NCI-H748 (cell line): Measurements from ENCODE around the gene L3MBTL1.

ENCODE experiments used
- DNase-seq: peaks from one replicate; lab custom pipeline; 2025; ENCODE audit not compliant: unreplicated experiment; lab: John Stamatoyannopoulos, UW

The L3MBTL1 gene

DNA sequence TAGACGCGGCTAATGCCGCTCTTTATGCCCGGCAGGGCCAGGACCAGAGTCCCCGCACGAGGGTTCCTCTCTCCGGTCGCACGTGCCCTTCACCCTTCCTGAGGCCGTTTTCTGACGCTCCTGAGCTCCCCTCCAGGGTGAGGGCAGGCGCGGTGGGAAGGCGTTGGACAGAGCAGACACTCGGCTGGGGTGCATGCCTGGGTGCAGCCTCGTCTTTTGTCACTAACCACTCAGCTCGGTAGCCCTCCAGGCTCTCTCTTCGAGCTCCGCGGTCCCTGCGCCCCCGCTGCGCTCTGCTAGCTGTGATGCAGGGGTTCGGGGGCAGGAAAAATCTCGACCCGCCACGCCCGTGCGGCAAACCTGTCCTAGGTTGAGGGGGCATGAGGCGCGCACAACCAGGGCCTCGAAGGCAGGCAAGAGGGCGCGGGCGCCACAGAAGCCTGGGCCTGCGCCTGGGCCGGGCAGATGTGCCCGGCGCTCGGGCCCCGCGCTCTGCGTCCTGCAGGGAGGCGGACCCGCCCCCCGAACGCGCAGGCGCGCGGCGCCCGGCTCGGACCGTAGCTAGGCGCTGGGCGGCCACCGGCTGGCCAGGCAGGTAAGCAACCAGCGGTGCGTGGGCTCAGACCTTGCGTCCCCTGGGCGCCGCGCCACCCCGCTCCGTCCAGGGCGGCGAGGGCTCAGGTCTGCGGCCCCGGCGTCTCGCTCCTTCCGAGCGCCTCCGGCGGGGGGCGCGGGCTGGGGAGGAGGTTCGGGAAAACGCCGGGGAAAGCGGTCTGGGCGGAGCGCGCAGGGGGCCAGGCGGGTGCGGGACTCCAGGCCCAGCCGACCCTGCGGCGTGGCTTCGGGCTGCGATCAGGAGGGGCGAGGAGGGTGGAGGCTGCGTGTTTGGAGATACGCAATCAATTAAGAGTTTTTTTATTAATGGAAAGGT lies at the start of gene L3MBTL1:
TSS of gene L3MBTL1 (plus strand) at position 548 of the 931 bp plus-strand sequence. CDS start 5,807 bp downstream, outside the sequence.
- DNase-seq: peak; percentile 84

DNA sequence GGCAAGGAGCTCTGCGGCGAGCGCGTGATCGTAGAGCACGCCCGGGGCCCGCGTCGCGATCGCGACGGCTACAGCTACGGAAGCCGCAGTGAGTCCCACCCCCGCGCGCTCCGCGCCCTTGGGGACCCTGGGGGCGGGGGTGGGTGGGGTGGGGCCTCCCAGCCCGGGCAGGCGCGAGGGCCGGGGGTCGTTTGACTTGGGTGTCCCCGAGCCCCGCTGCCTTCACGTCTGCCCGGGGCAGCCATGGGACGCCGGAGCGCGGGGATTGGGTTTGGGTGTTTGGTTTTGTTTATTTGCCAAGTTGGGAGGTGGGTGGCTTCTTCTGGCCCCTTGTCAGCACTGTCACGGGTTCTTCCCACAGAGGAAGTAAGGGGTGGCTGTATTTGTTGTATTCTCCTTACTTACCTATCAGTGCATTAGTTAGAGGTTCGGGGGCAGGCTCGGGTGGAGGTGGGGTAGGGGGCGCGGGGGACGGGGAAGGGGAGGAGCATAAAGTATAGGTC lies 49.0 kb upstream of the L3MBTL1 start:
- no peak for DNase-seq

DNA sequence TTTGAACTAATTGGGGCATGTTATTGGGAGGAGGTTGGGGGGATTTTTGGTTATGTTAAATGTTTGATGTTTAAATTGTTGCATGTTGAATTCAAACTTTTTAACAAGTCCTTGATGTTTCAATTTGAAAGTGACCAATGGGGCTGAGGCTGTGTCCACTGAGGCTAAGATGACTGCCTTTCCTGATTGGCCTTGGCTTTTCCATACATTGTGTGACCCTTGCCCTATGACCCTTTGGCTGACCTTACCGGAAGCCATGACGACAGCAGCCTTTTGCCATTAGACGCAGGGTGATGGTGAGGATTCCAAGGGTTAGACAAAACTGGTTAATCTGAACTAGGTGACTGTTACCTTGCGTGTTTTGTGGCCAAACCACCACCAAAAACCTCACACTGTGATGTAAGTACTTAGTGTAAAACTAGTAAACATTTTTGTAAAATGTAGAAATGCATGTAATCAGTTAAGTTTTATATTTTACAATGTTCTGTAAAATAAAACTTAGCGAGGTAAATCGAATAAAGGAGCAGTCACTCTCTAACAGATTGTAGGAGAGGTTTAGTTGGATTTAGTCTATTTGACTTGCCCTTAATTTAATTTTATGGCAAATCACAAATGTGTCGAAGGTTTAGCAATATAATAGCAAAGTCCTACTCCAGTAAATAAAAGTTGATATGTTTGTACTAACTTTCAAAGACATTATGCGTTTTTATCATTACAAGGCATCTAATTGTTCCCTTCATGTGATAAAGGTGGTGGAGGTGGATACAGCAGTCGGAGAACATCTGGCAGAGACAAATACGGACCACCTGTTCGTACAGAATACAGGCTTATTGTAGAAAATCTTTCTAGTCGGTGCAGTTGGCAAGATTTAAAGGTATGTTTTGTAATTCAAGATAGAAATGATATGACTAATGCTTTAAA lies 48.2 kb upstream of the L3MBTL1 start:
- DNase-seq: peak; percentile 8

DNA sequence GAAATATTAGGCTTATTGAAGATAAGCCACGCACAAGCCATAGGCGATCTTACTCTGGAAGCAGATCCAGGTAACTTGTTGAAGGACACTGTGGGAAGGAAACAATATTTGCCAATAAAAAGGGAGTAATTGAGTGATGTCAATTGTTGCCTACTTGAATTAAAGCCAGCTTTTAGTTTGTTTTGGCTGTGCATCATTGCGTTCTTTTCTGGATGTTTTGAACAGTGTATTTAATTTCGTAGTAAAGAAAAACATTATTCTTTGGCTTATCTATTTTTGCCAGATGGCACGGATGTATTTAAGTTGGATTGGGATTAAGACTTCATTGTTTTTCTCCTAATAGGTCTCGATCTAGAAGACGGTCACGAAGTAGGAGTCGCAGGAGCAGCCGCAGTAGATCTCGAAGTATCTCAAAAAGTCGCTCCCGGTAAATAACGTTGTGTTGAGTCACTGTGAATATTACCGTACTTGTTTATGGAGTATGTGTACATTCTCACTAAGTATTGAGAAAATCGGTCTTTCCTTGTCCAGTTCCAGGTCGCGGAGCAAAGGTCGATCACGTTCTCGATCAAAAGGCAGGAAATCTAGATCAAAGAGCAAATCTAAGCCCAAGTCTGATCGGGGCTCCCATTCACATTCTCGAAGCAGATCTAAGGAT lies 47.2 kb upstream of the L3MBTL1 start:
- no peak for DNase-seq

DNA sequence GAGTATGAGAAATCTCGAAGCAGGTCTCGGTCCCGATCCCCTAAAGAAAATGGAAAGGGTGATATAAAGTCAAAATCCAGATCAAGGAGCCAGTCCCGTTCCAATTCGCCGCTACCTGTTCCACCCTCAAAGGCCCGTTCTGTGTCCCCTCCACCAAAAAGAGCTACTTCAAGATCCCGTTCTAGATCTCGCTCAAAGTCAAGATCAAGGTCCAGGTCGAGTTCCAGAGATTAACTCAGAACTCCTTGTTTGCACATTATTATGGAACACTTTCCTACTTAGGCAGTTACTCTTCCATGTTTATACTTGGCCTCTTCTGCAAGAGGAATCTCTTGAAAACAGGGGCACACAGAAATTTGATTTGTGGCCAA lies 46.7 kb upstream of the L3MBTL1 start:
- no peak for DNase-seq

DNA sequence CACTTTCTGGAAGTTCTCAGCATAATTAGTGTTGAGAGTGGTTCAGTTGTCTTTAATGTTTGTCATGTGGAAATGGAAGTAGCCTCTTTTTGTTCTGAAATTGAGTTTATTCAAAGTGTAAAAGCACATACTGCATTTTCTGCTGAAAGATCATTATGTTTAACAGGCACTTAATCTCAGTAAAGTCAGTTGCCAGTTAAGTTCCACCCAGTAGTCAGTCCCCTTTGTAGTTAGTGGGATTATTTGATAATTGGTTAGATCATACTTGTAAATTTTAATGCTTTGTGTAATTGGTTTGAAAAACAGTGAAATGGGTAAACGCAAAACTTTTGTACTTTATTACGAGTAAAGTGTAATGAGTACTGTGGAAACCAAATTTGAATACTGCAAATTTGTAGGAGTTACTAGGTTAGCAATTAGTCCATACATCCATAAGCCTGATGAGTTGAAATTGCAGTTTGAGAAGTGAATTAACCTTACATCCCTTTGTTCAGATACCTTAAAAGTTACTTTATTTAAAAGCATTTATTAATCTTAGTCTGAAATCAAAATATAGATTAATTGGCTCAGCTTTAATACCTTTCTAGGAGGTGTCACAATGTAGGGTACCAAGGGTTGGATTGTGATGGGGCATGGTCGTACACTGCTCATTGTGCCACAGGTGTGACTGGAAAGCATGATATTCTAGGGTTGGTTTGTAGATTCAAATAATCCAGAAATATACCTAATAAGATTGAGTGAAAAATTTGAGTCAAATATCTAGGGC lies 45.4 kb upstream of the L3MBTL1 start:
- no peak for DNase-seq

DNA sequence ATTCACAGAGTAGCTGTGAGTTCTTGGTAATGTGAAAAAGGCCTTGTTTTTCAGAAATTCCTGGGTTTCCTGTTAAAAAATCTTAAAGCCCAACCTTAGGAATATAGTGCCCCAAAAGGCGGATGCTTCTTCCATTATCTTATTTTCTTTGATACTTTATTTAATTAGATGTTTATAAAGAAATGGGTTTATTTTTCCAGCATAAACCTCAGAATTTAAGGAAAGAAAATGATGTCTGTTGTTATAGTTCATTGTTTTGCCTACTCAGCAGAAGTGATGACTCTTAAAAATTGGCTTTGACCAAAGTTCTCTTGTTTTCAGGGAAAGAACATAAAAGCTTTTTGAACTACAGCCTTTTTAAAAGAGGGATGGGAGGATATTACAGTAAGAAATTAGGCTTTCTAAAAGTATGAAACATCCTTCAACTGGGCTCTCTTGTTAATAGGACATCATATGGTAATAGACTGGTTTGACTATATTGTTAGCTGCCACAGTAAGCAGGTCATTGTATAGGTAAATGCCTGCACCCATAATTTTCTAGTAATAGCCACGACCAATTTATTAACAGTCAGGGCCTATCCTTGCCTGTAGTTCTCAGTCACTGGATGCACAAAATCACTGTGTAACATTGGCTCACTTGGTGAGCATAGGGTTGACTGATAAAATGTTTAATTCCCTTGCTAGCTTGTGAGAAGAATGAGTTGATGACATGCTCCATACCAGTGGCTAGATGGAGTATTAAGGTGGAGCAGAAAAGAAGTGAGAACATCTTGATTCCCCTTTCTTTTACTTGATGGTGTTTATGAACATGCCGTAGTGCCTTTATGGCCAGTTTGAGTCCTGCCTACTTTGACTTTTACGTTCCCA lies 44.6 kb upstream of the L3MBTL1 start:
- no peak for DNase-seq

DNA sequence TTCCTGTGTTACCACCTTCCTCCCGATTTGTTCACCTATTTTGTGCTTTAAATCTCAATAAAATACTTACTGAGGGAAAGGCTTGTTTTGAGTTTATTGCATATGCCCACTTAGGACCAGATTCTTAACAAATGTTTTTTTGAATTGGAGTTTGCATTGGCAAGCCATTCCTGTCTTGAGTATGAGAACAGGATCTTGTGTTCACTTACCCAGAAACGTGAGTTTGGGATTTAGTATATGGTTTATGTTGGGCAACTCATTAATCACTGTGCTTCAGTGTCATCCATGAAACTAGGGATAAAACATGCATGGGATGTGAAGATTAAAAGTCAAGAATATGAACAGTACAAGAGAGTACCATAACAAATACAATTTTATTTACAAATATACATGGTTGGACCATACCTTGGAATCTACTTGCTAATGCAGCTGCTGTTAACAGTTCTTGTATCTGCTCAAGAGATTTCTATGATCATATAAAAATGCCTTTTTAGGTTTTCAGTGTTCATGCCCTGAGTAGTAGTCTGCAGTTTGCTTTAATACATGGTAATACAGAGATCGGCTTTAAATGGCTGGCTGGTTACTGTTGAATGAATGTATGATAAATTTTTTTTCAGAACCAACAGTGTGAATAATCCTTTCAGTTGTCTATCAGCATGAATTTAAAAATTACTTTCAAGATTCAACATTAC lies 43.8 kb upstream of the L3MBTL1 start:
- no peak for DNase-seq

DNA sequence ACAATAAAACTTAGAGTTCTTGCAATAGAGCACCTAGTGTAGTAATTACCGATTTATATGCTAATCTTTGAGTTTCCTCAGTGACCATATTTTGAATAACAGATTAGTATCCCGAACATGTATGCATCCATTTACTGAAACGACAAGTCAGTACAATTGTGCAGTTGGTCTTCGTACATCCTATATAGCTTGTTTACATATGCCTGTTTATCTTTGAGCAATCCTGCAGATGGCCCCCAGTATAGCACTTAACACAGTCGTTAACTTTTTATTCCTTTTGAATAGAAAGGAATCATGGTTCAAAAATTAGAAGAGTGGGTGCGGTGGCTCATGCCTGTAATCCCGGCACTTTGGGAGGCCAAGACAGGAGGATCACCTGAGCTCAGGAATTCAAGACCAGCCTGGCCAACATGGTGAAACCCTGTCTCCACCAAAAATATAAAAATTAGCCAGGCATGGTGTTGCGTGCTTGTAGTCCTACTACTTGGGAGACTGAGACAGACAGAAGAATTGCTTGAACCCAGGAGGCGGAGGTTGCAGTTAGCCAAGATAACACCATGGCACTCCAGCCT lies 43.2 kb upstream of the L3MBTL1 start:
- DNase-seq: no peak

DNA sequence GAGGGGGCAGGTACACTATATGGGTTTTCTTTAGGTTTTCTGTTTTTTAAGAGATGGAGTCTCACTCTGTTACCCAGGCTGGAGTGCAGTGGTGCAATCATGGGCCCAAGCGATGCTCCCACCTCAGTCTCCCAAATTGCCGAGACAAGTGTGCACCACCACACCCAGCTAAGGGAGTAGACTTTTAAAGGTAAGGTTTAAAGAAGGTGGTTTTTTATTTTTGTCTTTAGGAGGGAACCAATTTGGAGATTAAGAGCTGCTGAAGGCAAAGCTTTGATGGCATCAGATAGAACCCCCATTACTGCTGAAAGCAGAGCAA lies 41.9 kb upstream of the L3MBTL1 start:
- no peak for DNase-seq

DNA sequence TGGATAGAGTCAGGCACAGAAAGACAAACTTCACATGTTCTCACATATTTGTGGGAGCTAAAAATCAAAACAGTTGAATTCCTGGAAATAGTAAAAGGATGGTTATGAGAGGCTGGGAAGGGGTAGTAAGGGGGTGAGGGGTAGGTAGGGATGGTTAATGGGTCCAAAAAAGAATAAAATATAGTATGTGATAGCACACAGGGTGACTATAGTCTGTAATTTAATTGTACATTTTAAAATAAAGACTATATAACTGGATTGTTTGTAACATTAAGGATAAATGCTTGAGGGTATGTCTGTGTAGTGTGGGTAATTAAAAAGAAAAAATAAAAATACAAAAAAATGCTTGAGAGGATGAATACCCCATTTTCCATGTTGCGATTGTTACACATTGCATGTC lies 39.9 kb upstream of the L3MBTL1 start:
- DNase-seq: no peak

DNA sequence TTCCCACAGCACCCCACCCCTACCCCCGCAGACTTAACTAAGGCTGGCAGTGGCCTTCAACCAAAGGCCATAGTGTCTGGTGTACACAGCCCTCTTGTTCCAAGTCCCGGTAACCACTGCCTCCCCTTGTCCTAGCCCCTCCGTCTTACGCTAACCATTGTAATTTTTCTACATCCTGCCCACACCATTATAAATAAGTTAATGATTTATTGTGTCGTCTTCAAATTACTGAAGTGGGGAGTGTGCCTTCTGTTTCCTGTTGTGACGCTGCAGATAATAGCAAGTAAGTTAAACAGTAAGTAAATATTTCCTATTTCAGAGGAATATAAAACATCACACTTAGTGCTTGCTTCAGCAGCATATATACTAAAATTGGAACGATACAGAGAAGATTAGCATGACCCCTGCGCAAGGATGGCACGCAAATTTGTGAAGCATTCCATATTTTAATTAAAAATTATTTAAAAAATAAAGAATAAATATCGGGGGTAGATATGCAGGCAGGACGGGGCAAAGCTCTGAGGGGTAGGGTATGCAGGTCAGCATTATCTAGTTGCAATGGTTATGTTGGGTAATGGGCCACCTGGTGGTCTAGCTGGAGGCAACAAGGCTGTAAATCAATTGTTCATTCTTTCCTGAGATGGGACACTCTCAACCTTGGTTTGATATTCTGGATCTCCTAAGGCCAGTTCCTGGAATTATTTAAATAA lies 34.7 kb upstream of the L3MBTL1 start:
- no peak for DNase-seq

DNA sequence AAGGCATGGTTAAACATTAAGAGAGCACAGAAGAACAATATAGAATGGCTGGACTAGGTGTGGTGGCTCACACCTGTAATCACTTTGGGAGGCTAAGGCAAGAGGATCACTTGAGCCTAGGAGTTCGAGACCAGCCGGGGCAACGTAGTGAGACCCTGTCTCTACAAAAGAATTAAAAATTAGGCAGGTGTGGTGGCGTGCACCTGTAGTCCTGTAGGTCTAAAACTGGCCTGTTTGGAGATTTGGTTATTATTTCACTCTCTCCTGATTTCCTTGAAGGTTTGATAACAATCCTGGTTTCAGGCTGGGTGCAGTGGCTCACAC lies 34.2 kb upstream of the L3MBTL1 start:
- DNase-seq: no peak

DNA sequence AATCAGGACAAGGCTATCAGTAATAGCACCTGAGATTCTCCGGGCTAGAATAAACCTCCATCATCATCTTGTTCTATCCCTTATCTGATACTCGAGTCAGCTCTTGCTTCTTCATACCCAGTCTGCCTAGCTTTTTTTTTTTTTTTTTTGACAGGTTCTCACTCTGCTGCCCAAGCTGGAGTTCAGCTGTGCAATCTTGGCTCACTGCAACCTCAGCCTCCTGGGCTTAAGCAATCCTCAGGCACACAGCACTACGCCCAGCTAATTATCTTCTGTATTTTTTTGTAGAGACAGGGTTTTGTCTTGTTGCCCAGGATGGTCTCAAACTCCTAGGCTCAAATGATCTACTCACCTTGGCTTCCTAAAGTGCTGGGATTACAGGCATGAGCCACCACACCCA lies 30.3 kb upstream of the L3MBTL1 start:
- DNase-seq: no peak

DNA sequence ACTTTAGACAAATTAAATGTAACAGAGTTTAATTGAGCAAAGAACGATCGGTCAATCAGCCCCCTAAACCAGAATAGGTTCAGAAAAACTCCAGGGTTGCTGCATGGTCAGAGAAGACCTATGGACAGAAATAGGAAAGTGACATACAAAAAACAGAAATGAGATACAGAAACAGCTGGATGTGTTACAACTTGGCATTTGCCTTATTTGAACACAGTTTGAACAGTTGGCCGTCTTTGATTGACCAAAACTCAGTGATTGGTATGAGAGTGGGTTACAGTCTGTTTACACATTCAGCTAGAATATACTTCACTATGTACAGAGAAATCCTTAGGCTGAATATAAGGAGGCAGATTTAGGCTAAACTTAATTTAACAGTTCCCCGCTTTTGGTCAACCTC lies 29.9 kb upstream of the L3MBTL1 start:
- no peak for DNase-seq

DNA sequence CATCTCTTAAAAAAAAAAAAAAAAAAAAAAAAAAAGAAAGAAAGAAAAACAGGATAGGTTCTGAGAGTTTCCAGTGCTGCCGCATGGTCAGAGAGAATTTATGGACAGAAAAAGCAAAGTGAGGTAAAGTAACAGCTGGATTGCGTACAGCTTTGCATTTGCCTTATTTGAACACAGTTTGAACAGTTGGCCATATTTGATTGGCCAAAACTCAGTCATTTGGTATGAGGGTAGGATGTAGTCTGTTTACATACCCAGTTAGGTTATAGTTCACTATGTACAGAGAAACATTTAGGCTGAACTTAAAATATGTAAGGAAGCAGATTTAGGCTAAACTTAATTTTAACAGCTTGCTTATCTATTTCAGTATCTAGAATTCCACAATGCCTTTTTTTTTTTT lies 17.5 kb upstream of the L3MBTL1 start:
- no peak for DNase-seq

DNA sequence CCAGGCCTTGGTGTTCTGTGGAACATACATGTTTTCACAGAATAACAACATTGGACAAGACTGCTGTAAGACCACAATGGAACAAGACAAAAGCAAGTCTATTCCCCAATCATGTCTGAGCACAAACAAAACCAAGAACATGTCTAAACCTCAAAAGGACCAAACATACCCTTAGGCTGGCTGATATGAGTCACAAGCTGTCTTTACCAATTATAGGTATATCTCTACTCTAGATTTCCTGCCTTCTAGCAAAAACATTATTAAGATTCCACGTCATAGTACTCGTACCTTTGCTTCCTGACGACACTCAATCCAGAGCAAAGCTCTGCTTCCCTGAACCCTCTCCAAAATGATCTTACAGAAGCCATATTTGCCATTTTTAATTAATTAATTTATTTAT lies 15.4 kb upstream of the L3MBTL1 start:
- DNase-seq: no peak

DNA sequence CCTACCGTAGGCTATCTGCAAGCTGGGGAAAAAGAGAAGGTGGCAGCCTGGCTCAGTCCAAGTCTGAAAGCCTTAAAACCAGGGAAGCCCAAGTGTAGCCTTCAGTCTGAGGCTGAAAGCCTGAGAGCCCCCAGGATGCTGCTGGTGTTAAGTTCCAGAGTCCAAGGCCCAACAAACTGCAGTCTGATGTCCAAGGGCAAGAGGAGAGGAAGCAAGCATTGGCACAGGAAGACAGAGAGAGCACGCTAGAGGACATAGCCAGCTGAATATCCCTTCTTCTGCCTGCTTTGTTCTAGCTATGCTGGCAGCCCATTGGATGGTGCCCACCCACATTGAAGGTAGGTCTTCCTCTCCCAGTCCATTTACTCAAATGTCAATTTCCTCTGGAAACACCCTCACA lies 12.1 kb upstream of the L3MBTL1 start:
- DNase-seq: no peak
